A549 (cell line): Measurements from ENCODE around the gene ALPK3.

ENCODE experiments used
- CTCF ChIP-seq: fragments of >200 bp; sonication (Bioruptor Twin); formaldehyde crosslinking; IDR thresholded peaks from 3 replicates; pipeline ENCODE4 v1.5.1; 2016
- POLR2A ChIP-seq: IDR thresholded peaks from 2 replicates; pipeline ENCODE4 v1.6.1; 2012; ENCODE audit warnings: mild to moderate bottlenecking, low read length

DNA sequence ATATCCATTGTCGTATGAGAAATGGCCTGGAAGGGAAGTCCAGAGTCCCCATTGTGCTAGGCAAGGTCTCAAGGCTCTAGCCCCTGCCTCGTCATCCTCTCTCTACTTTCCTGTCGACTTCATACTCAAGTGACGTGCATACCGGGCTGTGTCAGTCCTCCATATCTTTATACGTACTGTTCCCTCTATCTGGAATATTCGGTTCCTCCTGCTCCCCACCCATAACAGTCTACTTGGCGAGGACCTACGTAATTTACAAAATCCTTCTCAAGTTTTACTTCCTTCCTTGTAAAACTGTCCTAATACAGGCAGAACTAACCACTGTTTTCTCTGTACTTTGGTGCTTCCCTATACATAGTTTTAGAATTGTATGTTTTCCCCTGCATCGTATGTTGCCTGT, 2.2 kb upstream of the ALPK3 start:
- TF ChIP-seq POLR2A (no peak), CTCF (no peak)
